Cardiac fibroblast (primary cell): ENCODE data around the gene PITPNB.

Experiments used
- DNase-seq, 2 donors: peaks; one replicate each; pipeline versions ENCODE4 v3.0.0 to v3.0.0-alpha.2; 2010; ENCODE audit warnings: low read depth in 2 of 2
- H3K4me3 ChIP-seq, 2 donors: replicated peaks in 1 of 2; 1 replicate in 1 of 2; 2 replicates in 1 of 2; pipeline ENCODE4 v1.5.1; 2011; ENCODE audit warnings: low read depth in 2 of 2, low read length in 2 of 2, mild to moderate bottlenecking in 2 of 2, moderate library complexity in 1 of 2
- TF ChIP-seq, protein P1 (sequence below): IDR thresholded peaks from one replicate; pipeline ENCODE4 v1.5.1; 2011; ENCODE audit warnings: low read depth, mild to moderate bottlenecking, low read length, inconsistent platforms

The PITPNB gene

DNA sequence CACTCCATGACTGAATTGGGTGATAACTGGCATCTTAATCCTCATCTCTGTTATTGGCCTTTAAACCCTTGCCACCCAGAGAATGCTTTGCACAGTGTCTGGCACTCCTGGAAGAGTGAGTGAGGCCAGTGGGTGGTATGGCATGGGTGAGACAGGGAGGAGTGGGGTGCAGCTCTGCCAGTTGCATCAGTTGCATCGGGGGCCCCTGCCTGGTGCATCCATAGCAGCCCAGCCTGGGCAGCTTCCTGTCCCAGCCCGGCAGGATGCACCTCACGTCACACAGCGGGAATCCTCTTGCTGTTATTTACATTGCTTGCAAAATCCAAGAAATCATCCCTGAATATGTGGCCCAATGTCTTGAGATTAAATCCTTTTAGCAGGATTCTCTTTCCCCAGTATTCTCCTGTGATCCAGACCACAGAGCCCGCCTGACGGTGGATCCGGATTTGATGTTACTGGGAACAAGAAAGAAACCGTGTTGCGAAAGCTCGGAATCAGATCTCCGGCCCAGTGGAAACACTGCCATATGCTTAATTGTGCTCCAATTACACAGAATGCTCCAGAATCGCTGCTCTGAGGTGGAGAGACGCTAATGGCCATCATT, 79.9 kb downstream of the PITPNB start:
- H3K4me3 ChIP-seq, result no peak overlapping the region
- TF ChIP-seq, protein P1, sequence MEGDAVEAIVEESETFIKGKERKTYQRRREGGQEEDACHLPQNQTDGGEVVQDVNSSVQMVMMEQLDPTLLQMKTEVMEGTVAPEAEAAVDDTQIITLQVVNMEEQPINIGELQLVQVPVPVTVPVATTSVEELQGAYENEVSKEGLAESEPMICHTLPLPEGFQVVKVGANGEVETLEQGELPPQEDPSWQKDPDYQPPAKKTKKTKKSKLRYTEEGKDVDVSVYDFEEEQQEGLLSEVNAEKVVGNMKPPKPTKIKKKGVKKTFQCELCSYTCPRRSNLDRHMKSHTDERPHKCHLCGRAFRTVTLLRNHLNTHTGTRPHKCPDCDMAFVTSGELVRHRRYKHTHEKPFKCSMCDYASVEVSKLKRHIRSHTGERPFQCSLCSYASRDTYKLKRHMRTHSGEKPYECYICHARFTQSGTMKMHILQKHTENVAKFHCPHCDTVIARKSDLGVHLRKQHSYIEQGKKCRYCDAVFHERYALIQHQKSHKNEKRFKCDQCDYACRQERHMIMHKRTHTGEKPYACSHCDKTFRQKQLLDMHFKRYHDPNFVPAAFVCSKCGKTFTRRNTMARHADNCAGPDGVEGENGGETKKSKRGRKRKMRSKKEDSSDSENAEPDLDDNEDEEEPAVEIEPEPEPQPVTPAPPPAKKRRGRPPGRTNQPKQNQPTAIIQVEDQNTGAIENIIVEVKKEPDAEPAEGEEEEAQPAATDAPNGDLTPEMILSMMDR, result no peak
- no peak for DNase-seq

DNA sequence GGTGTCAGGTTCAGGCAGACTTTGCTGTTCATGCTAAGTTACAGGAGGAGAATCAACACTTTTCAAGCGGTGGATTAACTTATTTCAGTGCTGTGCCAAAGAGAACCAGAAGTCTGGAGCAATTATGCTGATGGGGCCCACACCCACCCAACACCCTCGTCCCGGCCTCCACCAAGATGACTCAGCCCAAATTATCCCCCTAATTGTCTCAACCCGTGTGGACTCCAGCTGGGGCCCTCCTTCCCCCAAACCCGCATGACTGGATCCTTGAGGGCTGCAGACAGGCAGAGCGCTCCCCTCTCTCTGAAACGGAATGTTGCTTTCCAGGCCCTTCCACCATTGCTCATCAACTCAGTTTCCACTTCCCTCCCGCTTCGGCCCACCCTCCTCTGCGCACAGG, 82.9 kb downstream of the PITPNB start:
- TF ChIP-seq, protein P1, result no peak
- DNase-seq, result no peak
- H3K4me3 ChIP-seq, result no peak overlapping the region

DNA sequence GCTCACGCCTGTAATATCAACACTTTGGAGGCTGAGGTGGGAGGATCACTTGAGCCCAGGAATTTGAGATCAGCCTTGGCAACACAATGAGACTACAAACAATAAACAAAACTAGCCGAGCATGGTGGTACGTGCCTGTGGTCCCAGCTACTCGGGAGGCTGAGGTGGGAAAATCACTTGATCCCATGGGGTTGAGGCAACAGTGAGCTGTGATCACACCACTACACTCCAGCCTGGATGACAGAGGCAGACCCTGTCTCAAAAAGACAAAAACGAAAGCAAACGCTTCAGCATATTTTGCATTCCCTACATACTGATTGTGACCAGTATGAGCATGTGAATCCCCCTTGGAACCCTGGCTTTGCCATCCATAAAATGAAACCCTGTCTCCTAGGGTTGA, 83.6 kb downstream of the PITPNB start:
- DNase-seq, result peak in 1 of 2 donors; percentile 32
- TF ChIP-seq, protein P1, result no peak
- no peak overlapping the region for H3K4me3 ChIP-seq

DNA sequence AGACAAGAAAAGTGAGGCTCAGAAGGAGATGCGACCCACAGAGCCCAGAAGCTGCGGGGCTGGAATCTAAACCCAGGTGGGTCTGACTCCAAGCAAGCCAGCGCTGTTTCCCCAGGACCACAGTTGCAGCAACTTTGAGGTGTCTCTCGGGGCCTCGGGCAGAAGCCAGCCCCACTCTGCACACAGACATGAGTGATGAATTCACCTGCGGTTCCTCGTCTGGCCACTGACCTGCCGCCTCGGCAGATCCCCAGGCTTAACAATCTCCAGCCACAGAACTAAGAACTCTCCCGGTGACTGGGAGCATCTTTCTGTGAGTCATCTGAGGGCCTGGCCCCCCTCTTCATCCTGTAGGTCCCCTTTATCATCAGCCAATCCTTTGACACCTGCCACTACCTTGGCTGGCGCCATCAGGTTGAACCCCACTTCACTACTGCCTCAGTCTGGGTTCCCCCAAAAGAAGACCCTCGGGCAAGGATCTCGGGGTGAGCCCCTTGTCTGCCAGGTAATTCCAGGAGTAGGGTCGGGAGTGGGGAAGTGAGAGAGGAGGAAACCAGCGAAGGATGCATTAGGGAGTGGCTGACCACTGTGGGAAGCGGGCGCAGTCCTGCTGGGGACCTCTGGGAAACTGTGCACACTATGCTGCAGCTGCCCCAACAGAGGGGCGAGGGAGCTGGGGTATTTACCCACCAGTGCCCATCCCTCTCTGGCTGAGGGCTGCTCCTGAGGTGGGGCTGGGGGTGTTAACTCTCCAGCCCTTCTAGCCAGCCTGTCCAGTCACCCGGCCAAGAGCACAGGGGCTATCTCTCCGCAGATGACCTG, 84.5 kb downstream of the PITPNB start:
- no peak for DNase-seq
- TF ChIP-seq, protein P1, result no peak
- no peak overlapping the region for H3K4me3 ChIP-seq

DNA sequence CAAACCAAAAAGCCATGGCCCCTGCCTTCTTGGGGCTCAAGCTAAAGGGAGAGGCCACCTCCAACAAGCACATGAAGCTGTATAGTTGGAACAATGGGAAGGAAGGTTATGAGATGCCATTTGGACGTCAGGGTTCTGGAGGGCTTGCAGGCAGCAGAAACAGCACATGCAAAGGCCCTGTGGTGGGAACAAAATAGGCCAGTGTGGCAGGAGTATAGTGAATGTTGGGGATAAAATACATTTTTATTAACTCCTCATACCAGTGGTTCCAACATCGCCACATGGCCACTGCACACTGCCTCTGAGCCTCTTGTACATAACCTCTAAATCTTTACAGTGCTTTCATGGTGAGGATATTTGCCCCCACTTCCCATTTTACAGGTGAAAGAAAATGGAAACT, 85.3 kb downstream of the PITPNB start:
- TF ChIP-seq, protein P1, result no peak
- no peak for DNase-seq
- H3K4me3 ChIP-seq, result no peak overlapping the region

DNA sequence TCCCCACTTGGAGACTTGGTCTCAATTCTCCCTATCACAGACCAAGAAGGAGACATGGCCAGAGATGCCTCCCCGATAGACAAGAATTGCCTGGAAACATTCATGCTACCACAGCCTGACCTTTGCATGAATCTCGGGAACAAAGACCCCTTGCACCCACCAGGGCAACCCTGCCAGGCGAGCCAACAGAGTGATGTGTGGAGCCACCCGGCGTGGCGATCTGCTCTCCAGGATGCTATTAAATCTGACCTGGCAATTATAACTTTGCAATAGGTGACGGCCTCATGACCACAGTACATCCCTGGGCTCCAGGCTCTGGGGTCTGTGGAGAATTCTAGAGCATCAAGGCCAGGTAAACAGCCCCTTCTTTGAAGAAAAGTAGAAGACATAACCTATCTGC, 86.5 kb downstream of the PITPNB start:
- TF ChIP-seq, protein P1, result no peak
- no peak overlapping the region for H3K4me3 ChIP-seq
- DNase-seq, result no peak
